Upper lobe of left lung (tissue), 6 donors: Measurements from ENCODE around the gene JMJD4. TPM values are rescaled to one million over a fixed set of nuclear protein-coding genes. Genes with fewer than 3 reads are reported as not detected.

Source experiments
- ATAC-seq, 2 donors: fragments of 200-7000 bp; cut with Tn5 transposase; one replicate each; pipeline ENCODE4 v1.9.1; 2022; ENCODE audit warnings: mild to moderate bottlenecking in 2 of 2, moderate library complexity in 2 of 2; ENCODE audit not compliant: low FRiP score in 2 of 2
- DNase-seq, 2 donors: peaks; one replicate each; pipeline ENCODE4 v3.0.0-alpha.2; 2019 to 2020
- H3K27ac ChIP-seq, 4 donors: fragments of 200-600 bp; sonication (generic); one replicate each; pipeline ENCODE4 v1.5.1; 2016 to 2019
- H3K27me3 ChIP-seq, 4 donors: fragments of 200-600 bp; sonication (generic); one replicate each; pipeline ENCODE4 v1.5.1; 2017 to 2019
- H3K36me3 ChIP-seq, 4 donors: fragments of 200-600 bp; sonication (generic); one replicate each; pipeline ENCODE4 v1.5.1; 2016 to 2019
- H3K4me1 ChIP-seq, 4 donors: fragments of 200-600 bp; sonication (generic); one replicate each; pipeline ENCODE4 v1.5.1; 2018 to 2019
- H3K4me3 ChIP-seq, 4 donors: fragments of 200-600 bp; sonication (generic); one replicate each; pipeline ENCODE4 v1.5.1; 2017 to 2019; ENCODE audit warnings: mild to moderate bottlenecking in 2 of 4, moderate library complexity in 1 of 4
- H3K9me3 ChIP-seq, 4 donors: fragments of 200-600 bp; sonication (generic); one replicate each; pipeline ENCODE4 v1.5.1; 2018 to 2019
- EP300 ChIP-seq, 4 donors: sonication (generic); formaldehyde crosslinking; IDR thresholded peaks; one replicate each; pipeline ENCODE4 v1.5.1; 2017; ENCODE audit warnings: antibody characterized with exemption in 4 of 4, control low read depth in 2 of 4
- POLR2A ChIP-seq, 4 donors: fragments of 450-650 bp; IDR thresholded peaks; one replicate each; pipeline ENCODE4 v1.5.1; 2016 to 2017; ENCODE audit warnings: antibody characterized with exemption in 4 of 4, mild to moderate bottlenecking in 2 of 4
- POLR2AphosphoS5 ChIP-seq, 2 donors: sonication (generic); formaldehyde crosslinking; IDR thresholded peaks; one replicate each; pipeline ENCODE4 v1.5.1; 2017; ENCODE audit warnings: antibody characterized with exemption in 2 of 2
- WGBS, 2 donors: methylation state at CpG; one replicate each; pipeline ENCODE4 v1.1.5; 2017 to 2018; 5-methylcytosine and 5-hydroxymethylcytosine counted together
- total RNA-seq, 6 donors: library from RNA; depleted of rRNA in 4 of 6; stranded (reverse); fragments of >200 nt in 4 of 6; gene quantifications; one replicate each; pipeline versions ENCODE4 v1.1.0 to v1.2.1, GENCODE V29; 2016 to 2021
- TF ChIP-seq, protein P1 (sequence below), 6 experiments: fragments of 450-650 bp in 4 of 6; fragments of 200-600 bp in 2 of 6; sonication (generic) in 2 of 6; IDR thresholded peaks; one replicate each; pipeline ENCODE4 v1.5.1; 2016 to 2019; ENCODE audit warnings: antibody characterized with exemption in 6 of 6
- donor health status: DM: no; HTN: no; CAD: no; lungs with moderate emphysema.
- donor health status: DM: no; HTN: yes; CAD: no; lungs with severe emphysema.

Gene JMJD4, protein sequence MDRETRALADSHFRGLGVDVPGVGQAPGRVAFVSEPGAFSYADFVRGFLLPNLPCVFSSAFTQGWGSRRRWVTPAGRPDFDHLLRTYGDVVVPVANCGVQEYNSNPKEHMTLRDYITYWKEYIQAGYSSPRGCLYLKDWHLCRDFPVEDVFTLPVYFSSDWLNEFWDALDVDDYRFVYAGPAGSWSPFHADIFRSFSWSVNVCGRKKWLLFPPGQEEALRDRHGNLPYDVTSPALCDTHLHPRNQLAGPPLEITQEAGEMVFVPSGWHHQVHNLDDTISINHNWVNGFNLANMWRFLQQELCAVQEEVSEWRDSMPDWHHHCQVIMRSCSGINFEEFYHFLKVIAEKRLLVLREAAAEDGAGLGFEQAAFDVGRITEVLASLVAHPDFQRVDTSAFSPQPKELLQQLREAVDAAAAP
- total RNA-seq, result 10 to 100 TPM; 12.6 to 27.2 (median 20.0) TPM

DNA sequence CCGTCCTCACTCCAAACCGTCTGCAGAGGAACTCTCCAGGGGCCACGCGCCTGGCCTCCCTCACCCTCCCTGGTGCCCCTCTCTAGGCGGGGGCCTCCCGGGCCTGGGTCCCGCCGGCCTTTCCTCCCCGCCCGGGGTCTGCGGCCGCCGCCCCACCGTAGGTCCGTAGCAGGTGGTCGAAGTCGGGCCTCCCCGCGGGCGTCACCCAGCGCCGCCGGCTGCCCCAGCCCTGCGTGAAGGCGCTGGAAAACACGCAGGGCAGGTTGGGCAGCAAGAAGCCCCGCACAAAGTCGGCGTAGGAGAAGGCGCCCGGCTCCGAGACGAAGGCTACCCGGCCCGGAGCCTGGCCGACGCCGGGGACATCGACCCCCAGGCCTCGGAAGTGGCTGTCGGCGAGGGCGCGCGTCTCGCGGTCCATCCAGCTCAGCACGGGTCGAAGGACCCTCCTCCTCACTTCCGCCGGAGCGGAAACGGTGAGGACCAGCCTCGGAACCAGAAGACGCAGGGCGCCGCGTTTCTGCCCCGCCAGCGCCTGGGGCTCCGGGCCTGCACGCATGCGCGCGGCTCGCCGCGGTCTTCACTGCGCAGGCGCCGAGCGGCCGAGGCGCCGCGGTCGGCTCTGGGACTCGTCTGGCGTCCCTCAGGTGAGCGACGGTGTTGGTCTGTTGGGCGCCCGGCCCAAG, at the start of gene JMJD4, which contains the start of gene SNAP47:
Gene JMJD4 (minus strand): TSS at position 447 of the 683 bp plus-strand sequence. CDS start 29 bp downstream, at position 418.
Gene SNAP47 (plus strand): TSS at position 580 of the 683 bp plus-strand sequence. CDS start 12,302 bp downstream, outside the sequence.
- H3K4me3 ChIP-seq, result peak within 1 kb of the TSS; percentile 76 to 98 (median 86)
- 5% methylated on average over 4 of the region's 83 CpGs; no CpG with 5 or more reads in 1 of the 2 donors for WGBS, 2 donors
- peak; percentile 92 to 98 for DNase-seq
- peaks cover 0 to 31% (median 18%) of the 10 kb centered on the region in 4 donors for H3K36me3 ChIP-seq
- no peaks in the 10 kb centered on the region for H3K27me3 ChIP-seq
- ATAC-seq, result peak; percentile 91 to 97
- no peaks in the 10 kb centered on the region for H3K9me3 ChIP-seq
- peak within 1 kb of the TSS; percentile 71 to 91 (median 88) for H3K27ac ChIP-seq
- H3K4me1 ChIP-seq, result peaks cover 15 to 48% (median 23%) of the 10 kb centered on the region in 4 donors
- TF ChIP-seq POLR2AphosphoS5 (IDR thresholded peaks at IDR 0.05), result peak; percentile 81 to 95
- TF ChIP-seq POLR2A (IDR thresholded peaks at IDR 0.05), result peak; percentile 15 to 93 (median 62)
- TF ChIP-seq, protein P1, sequence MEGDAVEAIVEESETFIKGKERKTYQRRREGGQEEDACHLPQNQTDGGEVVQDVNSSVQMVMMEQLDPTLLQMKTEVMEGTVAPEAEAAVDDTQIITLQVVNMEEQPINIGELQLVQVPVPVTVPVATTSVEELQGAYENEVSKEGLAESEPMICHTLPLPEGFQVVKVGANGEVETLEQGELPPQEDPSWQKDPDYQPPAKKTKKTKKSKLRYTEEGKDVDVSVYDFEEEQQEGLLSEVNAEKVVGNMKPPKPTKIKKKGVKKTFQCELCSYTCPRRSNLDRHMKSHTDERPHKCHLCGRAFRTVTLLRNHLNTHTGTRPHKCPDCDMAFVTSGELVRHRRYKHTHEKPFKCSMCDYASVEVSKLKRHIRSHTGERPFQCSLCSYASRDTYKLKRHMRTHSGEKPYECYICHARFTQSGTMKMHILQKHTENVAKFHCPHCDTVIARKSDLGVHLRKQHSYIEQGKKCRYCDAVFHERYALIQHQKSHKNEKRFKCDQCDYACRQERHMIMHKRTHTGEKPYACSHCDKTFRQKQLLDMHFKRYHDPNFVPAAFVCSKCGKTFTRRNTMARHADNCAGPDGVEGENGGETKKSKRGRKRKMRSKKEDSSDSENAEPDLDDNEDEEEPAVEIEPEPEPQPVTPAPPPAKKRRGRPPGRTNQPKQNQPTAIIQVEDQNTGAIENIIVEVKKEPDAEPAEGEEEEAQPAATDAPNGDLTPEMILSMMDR (IDR thresholded peaks at IDR 0.05), result peak in 1 of 6 experiments; percentile 48
- TF ChIP-seq EP300 (IDR thresholded peaks at IDR 0.05), result no peak

DNA sequence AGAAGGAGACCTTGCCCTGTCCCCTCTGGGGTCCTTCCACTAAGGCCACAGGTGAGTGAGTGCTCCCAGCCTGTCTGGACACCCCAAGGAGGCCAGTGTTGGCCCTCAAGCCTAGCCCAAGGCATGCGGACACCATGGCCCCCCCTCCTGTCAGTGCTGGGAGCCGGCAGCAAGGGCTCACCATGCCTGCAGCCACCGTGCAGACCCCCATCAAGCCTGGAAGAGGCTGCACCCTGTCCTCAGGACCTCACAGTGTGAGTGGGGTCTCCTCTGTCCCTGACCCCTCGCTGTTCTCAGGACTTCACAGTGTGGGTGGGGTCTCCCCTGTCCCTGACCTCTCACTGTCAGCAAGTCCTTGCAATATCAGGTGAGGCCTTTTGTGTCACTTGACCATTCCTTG, 47.1 kb upstream of the JMJD4 start:
- DNase-seq (no peak), ATAC-seq (no peak)
- Histone ChIP-seq H3K36me3 (peaks cover 0 to 19% (median 8%) of the 10 kb centered on the region in 4 donors), H3K4me3 (no peak overlapping the region), H3K9me3 (no peaks in the 10 kb centered on the region), H3K4me1 (peaks cover 11 to 12% (median 12%) of the 10 kb centered on the region in 4 donors), H3K27ac (no peak overlapping the region), H3K27me3 (no peaks in the 10 kb centered on the region)
- TF ChIP-seq POLR2AphosphoS5 (IDR thresholded peaks at IDR 0.05), result no peak
- TF ChIP-seq, protein P1 (IDR thresholded peaks at IDR 0.05), result no peak
- TF ChIP-seq POLR2A (IDR thresholded peaks at IDR 0.05), result no peak
- no peak for TF ChIP-seq EP300 (IDR thresholded peaks at IDR 0.05)
- 80 to 94% methylated on average over 1 to 4 of the region's 4 CpGs for WGBS, 2 donors

DNA sequence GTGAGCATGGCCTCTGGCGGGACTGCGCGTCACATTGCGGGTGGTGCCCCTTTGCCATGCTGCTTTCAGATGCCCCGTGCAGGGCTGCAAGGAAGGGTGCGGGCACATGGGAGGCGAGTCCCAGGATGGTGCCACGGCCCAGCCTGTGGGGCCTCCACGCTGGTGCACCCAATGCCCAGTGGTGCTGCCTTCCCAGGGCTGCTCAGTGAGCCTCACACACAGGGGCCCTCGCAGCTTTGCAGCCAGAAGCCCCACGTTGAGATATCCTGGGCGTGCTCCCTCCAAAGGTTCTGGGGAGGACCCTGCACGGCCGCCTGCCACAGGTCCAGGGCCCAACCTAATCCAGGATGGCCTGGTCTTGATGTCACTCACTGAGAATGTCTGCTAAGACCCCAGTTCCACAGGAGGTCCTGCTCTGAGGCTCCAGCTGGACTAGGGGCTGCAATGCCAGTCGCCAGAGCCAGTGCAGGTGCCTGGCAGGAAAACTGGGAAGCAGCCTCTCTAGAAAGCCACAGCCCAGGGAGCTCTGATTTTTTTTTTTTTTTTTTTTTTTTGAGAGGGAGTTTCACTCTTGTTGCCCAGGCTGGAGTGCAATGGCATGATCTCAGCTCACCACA, 46.3 kb upstream of the JMJD4 start:
- H3K27me3 ChIP-seq, result no peaks in the 10 kb centered on the region
- H3K36me3 ChIP-seq, result peaks cover 0 to 22% (median 9%) of the 10 kb centered on the region in 4 donors
- DNase-seq (peak in 1 of 2 donors; percentile 72), ATAC-seq (no peak)
- WGBS, 2 donors, result 86 to 97% methylated on average over 9 to 13 of the region's 15 CpGs
- no peaks in the 10 kb centered on the region for H3K9me3 ChIP-seq
- H3K27ac ChIP-seq, result no peak overlapping the region
- H3K4me3 ChIP-seq, result no peak overlapping the region
- peaks cover 3 to 4% (median 4%) of the 10 kb centered on the region in 4 donors for H3K4me1 ChIP-seq
- TF ChIP-seq EP300 (IDR thresholded peaks at IDR 0.05) (no peak), POLR2A (IDR thresholded peaks at IDR 0.05) (no peak), POLR2AphosphoS5 (IDR thresholded peaks at IDR 0.05) (no peak)
- TF ChIP-seq, protein P1 (IDR thresholded peaks at IDR 0.05), result no peak

DNA sequence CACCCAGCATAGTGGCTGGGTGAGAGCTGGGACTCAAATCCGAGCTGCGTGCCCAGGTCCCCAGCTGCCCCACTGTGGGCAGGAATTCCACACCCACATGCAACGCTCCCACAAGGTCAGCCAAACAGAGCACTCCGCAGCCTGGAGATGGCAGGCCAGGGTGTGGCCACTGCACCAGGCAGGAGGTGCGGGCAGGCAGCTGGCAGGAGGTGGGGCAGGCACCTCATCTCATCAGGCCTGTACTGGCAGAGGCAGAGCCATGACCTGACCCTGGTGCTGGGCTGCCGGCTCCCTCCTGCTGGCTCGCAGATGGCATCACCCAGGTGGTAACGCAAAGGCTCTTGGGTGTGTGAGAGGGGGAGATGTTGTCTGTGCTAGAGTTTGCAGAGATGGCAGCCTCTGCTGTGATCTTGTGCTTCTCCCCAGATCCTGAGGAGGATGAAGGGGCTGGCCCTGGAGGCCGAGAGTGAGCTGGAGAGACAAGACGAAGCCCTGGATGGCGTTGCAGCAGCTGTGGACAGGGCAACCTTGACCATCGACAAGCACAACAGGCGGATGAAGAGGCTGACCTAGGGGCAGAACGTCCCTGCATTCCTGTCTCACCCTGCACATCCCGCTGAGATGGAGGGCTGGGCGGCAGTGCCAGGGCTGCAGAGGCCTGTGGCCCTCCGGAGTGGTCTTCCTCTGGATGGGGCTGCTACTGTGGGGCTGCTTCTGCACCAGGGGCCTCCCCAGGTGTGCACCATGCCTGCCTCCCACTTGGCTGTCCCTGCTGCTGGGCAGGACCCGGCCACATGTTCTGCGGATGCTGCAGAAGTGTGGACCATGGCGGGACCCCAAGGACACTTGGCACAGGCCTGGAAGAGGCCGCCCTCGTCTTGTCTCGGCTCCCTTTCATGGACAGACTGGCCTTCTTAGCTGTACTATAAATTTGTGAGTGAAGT, 45.3 kb upstream of the JMJD4 start:
- TF ChIP-seq POLR2AphosphoS5 (IDR thresholded peaks at IDR 0.05) (no peak), EP300 (IDR thresholded peaks at IDR 0.05) (no peak), POLR2A (IDR thresholded peaks at IDR 0.05) (no peak)
- TF ChIP-seq, protein P1 (IDR thresholded peaks at IDR 0.05), result no peak
- Histone ChIP-seq H3K4me1 (no peaks in the 10 kb centered on the region), H3K9me3 (no peaks in the 10 kb centered on the region), H3K27ac (no peak overlapping the region), H3K27me3 (no peaks in the 10 kb centered on the region), H3K36me3 (peaks cover 0 to 33% (median 14%) of the 10 kb centered on the region in 4 donors), H3K4me3 (no peak overlapping the region)
- WGBS, 2 donors, result 86 to 93% methylated on average over 13 to 20 of the region's 23 CpGs
- DNase-seq, result peak in 1 of 2 donors; percentile 72
- ATAC-seq, result peak in 1 of 2 donors; percentile 23
